Liver (tissue), 9 donors: Measurements from ENCODE around the gene PPP1R9A. TPM values are rescaled to one million over a fixed set of nuclear protein-coding genes. Genes with fewer than 3 reads are reported as not detected.

Experiments
- DNase-seq: peaks from one replicate; pipeline ENCODE4 v3.0.0-alpha.2; 2017; ENCODE audit warnings: low spot score
- H3K27ac ChIP-seq, 2 donors: one replicate each; pipeline ENCODE4 v1.7.0; 2013; ENCODE audit warnings: inconsistent platforms in 2 of 2, low read length in 2 of 2, control low read depth in 1 of 2, low read depth in 1 of 2, mild to moderate bottlenecking in 1 of 2
- H3K27me3 ChIP-seq, 4 donors: one replicate each; pipeline versions ENCODE4 v1.6.1 to v1.7.0; 2013; ENCODE audit warnings: low read length in 3 of 4, inconsistent platforms in 1 of 4, mild to moderate bottlenecking in 1 of 4, moderate library complexity in 1 of 4; ENCODE audit not compliant: control insufficient read depth in 4 of 4, insufficient read depth in 4 of 4
- H3K36me3 ChIP-seq, 4 donors: one replicate each; pipeline versions ENCODE4 v1.6.1 to v1.7.0; 2013; ENCODE audit warnings: low read length in 3 of 4, mild to moderate bottlenecking in 3 of 4, low read depth in 1 of 4, moderate library complexity in 1 of 4; ENCODE audit not compliant: control insufficient read depth in 4 of 4, insufficient read depth in 3 of 4
- H3K4me1 ChIP-seq, 4 donors: one replicate each; pipeline versions ENCODE4 v1.6.1 to v1.7.0; 2013; ENCODE audit warnings: low read length in 3 of 4, mild to moderate bottlenecking in 3 of 4, moderate library complexity in 1 of 4; ENCODE audit not compliant: control insufficient read depth in 4 of 4, insufficient read depth in 4 of 4
- H3K4me3 ChIP-seq, 3 donors: one replicate each; pipeline versions ENCODE4 v1.6.1 to v1.7.0; 2013; ENCODE audit warnings: low read length in 3 of 3, control low read depth in 1 of 3, low read depth in 1 of 3, mild to moderate bottlenecking in 1 of 3
- H3K9ac ChIP-seq, 2 donors: one replicate each; pipeline ENCODE4 v1.7.0; 2013; ENCODE audit warnings: low read length in 2 of 2, mild to moderate bottlenecking in 2 of 2, moderate library complexity in 2 of 2, control low read depth in 1 of 2, low read depth in 1 of 2
- H3K9me3 ChIP-seq, 4 donors: one replicate each; pipeline versions ENCODE4 v1.6.1 to v1.7.0; 2013; ENCODE audit warnings: low read length in 3 of 4; ENCODE audit not compliant: control insufficient read depth in 4 of 4
- EGR1 ChIP-seq, 2 donors: IDR thresholded peaks; 2 replicates each; pipeline ENCODE4 v1.6.1; 2016 to 2018; ENCODE audit warnings: antibody characterized with exemption in 2 of 2, low read depth in 2 of 2
- FOXA2 ChIP-seq: IDR thresholded peaks from 2 replicates; pipeline ENCODE4 v1.6.1; 2016; ENCODE audit warnings: antibody characterized with exemption
- GABPA ChIP-seq, 2 donors: IDR thresholded peaks in 1 of 2; conservative IDR thresholded peaks in 1 of 2; 2 replicates each; pipeline ENCODE4 v1.6.1; 2016; ENCODE audit warnings: antibody characterized with exemption in 2 of 2, mild to moderate bottlenecking in 1 of 2, moderate library complexity in 1 of 2
- HNF4A ChIP-seq, 2 donors: conservative IDR thresholded peaks; 2 replicates each; pipeline ENCODE4 v1.6.1; 2016; ENCODE audit warnings: antibody characterized with exemption in 2 of 2, mild to moderate bottlenecking in 2 of 2
- HNF4G ChIP-seq: IDR thresholded peaks from 2 replicates; pipeline ENCODE4 v1.6.1; 2016; ENCODE audit warnings: antibody characterized with exemption
- NR2F2 ChIP-seq: IDR thresholded peaks from 2 replicates; pipeline ENCODE4 v1.6.1; 2016; ENCODE audit warnings: antibody characterized with exemption
- RAD21 ChIP-seq, 2 donors: IDR thresholded peaks; 2 replicates each; pipeline ENCODE4 v1.6.1; 2016; ENCODE audit warnings: antibody characterized with exemption in 2 of 2, mild to moderate bottlenecking in 2 of 2
- RXRA ChIP-seq, 2 donors: IDR thresholded peaks; 2 replicates each; pipeline ENCODE4 v1.6.1; 2017 to 2018; ENCODE audit warnings: antibody characterized with exemption in 2 of 2, mild to moderate bottlenecking in 1 of 2
- SP1 ChIP-seq: IDR thresholded peaks from 2 replicates; pipeline ENCODE4 v1.6.1; 2018; ENCODE audit warnings: antibody characterized with exemption, mild to moderate bottlenecking
- TAF1 ChIP-seq: conservative IDR thresholded peaks from 2 replicates; pipeline ENCODE4 v1.6.1; 2016; ENCODE audit warnings: antibody characterized with exemption, mild to moderate bottlenecking
- YY1 ChIP-seq: IDR thresholded peaks from 2 replicates; pipeline ENCODE4 v1.6.1; 2016; ENCODE audit warnings: antibody characterized with exemption, mild to moderate bottlenecking
- WGBS: extraction: QIAGEN DNeasy Blood & Tissue Kit; methylation state at CpG from one replicate; pipeline ENCODE4 v1.1.7; 2013; 5-methylcytosine and 5-hydroxymethylcytosine counted together
- polyA plus RNA-seq, 2 donors: library from polyadenylated mRNA; stranded (reverse) in 1 of 2; unstranded in 1 of 2; fragments of 200-250 nt in 1 of 2; fragments of >200 nt in 1 of 2; fragmentation: Nextera tagmentation in 1 of 2; extraction: Ambion mirVana in 1 of 2; gene quantifications; one replicate each; pipeline versions ENCODE4 v1.2.1 to v1.2.3, GENCODE V29; 2013 to 2015
- total RNA-seq, 2 donors: library from RNA; depleted of rRNA; stranded (reverse); fragments of >200 nt; gene quantifications; one replicate each; pipeline ENCODE4 v1.2.3, GENCODE V29; 2014
- TF ChIP-seq, protein P1 (sequence below): IDR thresholded peaks from 2 replicates; pipeline ENCODE4 v1.6.1; 2016; ENCODE audit warnings: antibody characterized with exemption, mild to moderate bottlenecking
- TF ChIP-seq, protein P2 (sequence below): IDR thresholded peaks from 2 replicates; pipeline ENCODE4 v1.6.1; 2016; ENCODE audit warnings: antibody characterized with exemption
- TF ChIP-seq, protein P3 (sequence below): fragments of 150-350 bp; IDR thresholded peaks from 2 replicates; pipeline ENCODE4 v1.5.1; 2017; ENCODE audit warnings: improper control_type of control experiment, low read depth, low read length; ENCODE audit not compliant: missing input control
- TF ChIP-seq, protein P4 (sequence below): IDR thresholded peaks from 2 replicates; pipeline ENCODE4 v1.6.1; 2016; ENCODE audit warnings: antibody characterized with exemption
- donor health status: healthy.
- donor health status: healthy.
- donor health status: healthy.
- donor health status: healthy.
- donor health status: healthy.

PPP1R9A gene
- total and polyA plus RNA-seq, 4 donors = 0.17 to 5.4 (median 2.7) TPM

DNA sequence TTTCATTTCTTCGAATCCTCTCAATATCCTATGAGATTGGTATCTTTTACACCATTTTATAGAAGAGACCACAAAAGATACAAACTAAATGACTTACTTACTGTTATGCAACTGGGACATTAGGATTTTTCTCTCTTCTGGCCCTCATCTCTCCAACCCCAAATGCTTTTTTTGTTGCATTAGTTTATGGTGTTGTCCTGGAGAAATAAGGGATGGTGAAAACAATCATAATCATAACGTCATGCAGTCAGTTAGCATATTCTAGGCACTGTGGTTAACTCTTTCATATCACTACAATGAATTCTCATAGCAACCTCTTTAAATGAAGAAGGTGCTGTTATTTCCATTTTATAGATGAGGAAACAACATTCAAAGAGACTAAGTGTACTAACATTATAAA, 312.3 kb downstream of the PPP1R9A start:
- Histone ChIP-seq H3K9ac (no peak overlapping the region), H3K27ac (no peak overlapping the region), H3K27me3 (no peaks in the 10 kb centered on the region), H3K4me1 (no peaks in the 10 kb centered on the region), H3K4me3 (no peak overlapping the region), H3K36me3 (no peaks in the 10 kb centered on the region), H3K9me3 (no peaks in the 10 kb centered on the region)
- 71% methylated on average over 2 of the region's 2 CpGs for WGBS
- no peak for DNase-seq
- TF ChIP-seq, protein P1, sequence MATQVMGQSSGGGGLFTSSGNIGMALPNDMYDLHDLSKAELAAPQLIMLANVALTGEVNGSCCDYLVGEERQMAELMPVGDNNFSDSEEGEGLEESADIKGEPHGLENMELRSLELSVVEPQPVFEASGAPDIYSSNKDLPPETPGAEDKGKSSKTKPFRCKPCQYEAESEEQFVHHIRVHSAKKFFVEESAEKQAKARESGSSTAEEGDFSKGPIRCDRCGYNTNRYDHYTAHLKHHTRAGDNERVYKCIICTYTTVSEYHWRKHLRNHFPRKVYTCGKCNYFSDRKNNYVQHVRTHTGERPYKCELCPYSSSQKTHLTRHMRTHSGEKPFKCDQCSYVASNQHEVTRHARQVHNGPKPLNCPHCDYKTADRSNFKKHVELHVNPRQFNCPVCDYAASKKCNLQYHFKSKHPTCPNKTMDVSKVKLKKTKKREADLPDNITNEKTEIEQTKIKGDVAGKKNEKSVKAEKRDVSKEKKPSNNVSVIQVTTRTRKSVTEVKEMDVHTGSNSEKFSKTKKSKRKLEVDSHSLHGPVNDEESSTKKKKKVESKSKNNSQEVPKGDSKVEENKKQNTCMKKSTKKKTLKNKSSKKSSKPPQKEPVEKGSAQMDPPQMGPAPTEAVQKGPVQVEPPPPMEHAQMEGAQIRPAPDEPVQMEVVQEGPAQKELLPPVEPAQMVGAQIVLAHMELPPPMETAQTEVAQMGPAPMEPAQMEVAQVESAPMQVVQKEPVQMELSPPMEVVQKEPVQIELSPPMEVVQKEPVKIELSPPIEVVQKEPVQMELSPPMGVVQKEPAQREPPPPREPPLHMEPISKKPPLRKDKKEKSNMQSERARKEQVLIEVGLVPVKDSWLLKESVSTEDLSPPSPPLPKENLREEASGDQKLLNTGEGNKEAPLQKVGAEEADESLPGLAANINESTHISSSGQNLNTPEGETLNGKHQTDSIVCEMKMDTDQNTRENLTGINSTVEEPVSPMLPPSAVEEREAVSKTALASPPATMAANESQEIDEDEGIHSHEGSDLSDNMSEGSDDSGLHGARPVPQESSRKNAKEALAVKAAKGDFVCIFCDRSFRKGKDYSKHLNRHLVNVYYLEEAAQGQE = no peak
- no peak for TF ChIP-seq FOXA2

DNA sequence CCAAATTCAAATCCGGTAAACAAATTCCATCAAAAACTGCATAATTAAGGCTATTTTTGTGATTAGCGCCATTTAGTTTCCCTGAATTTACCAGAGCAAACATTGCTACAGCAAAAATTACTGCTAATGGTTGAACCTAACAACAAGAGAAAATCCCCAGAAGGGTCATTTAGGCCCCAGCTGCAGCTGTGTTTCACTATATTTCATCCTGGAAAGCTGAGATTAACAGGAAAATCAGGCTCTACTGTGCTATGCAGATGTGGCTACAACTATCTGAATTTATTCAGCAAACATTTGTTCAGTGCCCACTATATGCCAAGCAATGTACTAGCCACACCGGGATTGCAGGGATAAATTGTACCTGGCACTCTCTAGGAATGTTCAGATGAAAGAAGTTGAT, 312.9 kb downstream of the PPP1R9A start:
- no peaks in the 10 kb centered on the region for H3K4me1 ChIP-seq
- H3K9me3 ChIP-seq = no peaks in the 10 kb centered on the region
- H3K9ac ChIP-seq = no peak overlapping the region
- DNase-seq = no peak
- H3K36me3 ChIP-seq = no peaks in the 10 kb centered on the region
- TF ChIP-seq HNF4G (no peak), NR2F2 (no peak), RXRA (IDR thresholded peaks at IDR 0.05) (no peak), HNF4A (conservative IDR thresholded peaks at IDR 0.05) (no peak), RAD21 (IDR thresholded peaks at IDR 0.05) (no peak), TAF1 (no peak)
- TF ChIP-seq, protein P2, sequence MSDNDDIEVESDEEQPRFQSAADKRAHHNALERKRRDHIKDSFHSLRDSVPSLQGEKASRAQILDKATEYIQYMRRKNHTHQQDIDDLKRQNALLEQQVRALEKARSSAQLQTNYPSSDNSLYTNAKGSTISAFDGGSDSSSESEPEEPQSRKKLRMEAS = no peak
- TF ChIP-seq, protein P3, sequence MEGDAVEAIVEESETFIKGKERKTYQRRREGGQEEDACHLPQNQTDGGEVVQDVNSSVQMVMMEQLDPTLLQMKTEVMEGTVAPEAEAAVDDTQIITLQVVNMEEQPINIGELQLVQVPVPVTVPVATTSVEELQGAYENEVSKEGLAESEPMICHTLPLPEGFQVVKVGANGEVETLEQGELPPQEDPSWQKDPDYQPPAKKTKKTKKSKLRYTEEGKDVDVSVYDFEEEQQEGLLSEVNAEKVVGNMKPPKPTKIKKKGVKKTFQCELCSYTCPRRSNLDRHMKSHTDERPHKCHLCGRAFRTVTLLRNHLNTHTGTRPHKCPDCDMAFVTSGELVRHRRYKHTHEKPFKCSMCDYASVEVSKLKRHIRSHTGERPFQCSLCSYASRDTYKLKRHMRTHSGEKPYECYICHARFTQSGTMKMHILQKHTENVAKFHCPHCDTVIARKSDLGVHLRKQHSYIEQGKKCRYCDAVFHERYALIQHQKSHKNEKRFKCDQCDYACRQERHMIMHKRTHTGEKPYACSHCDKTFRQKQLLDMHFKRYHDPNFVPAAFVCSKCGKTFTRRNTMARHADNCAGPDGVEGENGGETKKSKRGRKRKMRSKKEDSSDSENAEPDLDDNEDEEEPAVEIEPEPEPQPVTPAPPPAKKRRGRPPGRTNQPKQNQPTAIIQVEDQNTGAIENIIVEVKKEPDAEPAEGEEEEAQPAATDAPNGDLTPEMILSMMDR = no peak
- 91% methylated on average over 3 of the region's 3 CpGs for WGBS
- no peak overlapping the region for H3K27ac ChIP-seq
- no peak overlapping the region for H3K4me3 ChIP-seq
- H3K27me3 ChIP-seq = no peaks in the 10 kb centered on the region

DNA sequence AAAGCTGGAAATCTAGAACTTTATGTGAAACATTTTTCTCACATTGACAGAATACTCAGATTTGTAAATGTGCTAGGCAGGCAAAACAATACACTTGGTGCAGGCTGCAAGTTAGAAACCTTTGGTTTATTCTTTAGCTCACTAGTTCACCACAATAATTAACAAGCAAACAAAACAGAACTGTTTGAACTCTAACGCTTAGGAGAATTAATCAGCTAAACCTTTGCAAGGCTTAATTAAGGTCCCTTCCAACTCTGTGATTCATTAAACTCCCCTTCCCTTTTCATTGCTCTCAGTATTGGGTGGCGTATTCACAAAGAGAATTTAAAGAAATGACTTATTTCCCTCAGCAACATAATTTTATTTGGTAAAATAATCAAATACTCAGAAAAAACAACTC, 317.9 kb downstream of the PPP1R9A start:
- Histone ChIP-seq H3K4me3 (no peak overlapping the region), H3K27ac (no peak overlapping the region), H3K9ac (no peak overlapping the region), H3K27me3 (no peaks in the 10 kb centered on the region), H3K4me1 (no peaks in the 10 kb centered on the region), H3K9me3 (peaks cover 0 to 4% (median 0%) of the 10 kb centered on the region in 4 donors), H3K36me3 (no peaks in the 10 kb centered on the region)
- DNase-seq = no peak
- WGBS = 83% methylated on average over 2 of the region's 2 CpGs
- TF ChIP-seq, protein P2 = no peak
- TF ChIP-seq HNF4G (no peak), TAF1 (no peak), FOXA2 (no peak), EGR1 (IDR thresholded peaks at IDR 0.05; ENCODE audit: low read depth in 2 of 2) (no peak), YY1 (no peak), GABPA (IDR thresholded peaks at IDR 0.05 in 1 of 2, conservative IDR thresholded peaks at IDR 0.05 in 1 of 2) (no peak), SP1 (no peak), NR2F2 (no peak), RXRA (IDR thresholded peaks at IDR 0.05) (no peak), RAD21 (IDR thresholded peaks at IDR 0.05) (no peak), HNF4A (conservative IDR thresholded peaks at IDR 0.05) (no peak)
- TF ChIP-seq, protein P1 = no peak
- TF ChIP-seq, protein P3 = no peak
- TF ChIP-seq, protein P4, sequence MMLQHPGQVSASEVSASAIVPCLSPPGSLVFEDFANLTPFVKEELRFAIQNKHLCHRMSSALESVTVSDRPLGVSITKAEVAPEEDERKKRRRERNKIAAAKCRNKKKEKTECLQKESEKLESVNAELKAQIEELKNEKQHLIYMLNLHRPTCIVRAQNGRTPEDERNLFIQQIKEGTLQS = no peak
